ENCODE data around the gene E2F1. TPM values are rescaled to one million over a fixed set of nuclear protein-coding genes. Genes with fewer than 3 reads are reported as not detected.
"Not testable (repeated sequence)": the region's sequence is repeated elsewhere in the genome, so short reads cannot be mapped to it uniquely, and the experiment has no call there.

The E2F1 gene
- total RNA-seq, 1 donor from 2014 or later = 3.9 TPM

DNA sequence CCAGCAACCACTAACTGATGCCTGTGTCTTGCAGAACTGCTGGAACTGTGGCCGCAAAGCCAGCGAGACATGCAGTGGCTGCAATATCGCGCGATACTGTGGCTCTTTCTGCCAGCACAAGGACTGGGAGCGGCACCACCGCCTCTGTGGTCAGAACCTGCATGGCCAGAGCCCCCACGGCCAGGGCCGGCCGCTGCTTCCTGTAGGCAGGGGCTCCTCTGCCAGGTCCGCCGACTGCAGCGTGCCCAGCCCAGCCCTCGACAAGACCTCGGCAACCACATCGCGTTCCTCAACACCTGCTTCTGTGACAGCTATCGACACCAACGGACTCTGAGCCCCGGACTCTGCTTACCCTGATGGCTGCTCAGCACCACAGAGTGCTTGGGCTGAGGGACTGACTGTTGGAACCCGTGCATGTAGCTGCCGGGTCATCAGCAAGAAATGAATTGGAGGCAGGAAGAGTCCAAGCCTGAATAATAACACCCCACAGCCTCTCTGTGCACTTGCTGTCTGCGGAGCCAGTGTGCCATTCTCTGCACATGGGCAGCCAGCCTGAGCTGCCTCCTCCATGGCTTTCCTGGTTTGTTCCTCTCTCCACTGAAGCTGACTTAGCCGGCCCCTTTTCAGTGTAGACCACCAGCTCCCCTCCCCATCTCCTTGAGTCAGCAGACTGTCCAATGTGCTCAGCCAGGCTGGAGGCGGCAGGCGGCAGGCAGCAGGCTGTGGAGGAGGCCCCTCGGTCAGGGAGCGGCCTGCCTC is 41.7 kb downstream of the E2F1 start:
- ATAC-seq (no peak), DNase-seq (no peak)
- TF ChIP-seq, protein P1, sequence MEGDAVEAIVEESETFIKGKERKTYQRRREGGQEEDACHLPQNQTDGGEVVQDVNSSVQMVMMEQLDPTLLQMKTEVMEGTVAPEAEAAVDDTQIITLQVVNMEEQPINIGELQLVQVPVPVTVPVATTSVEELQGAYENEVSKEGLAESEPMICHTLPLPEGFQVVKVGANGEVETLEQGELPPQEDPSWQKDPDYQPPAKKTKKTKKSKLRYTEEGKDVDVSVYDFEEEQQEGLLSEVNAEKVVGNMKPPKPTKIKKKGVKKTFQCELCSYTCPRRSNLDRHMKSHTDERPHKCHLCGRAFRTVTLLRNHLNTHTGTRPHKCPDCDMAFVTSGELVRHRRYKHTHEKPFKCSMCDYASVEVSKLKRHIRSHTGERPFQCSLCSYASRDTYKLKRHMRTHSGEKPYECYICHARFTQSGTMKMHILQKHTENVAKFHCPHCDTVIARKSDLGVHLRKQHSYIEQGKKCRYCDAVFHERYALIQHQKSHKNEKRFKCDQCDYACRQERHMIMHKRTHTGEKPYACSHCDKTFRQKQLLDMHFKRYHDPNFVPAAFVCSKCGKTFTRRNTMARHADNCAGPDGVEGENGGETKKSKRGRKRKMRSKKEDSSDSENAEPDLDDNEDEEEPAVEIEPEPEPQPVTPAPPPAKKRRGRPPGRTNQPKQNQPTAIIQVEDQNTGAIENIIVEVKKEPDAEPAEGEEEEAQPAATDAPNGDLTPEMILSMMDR (IDR thresholded peaks at IDR 0.05) = no peak
- intact Hi-C loops (cut with DNase I) = no loop called here
- Histone ChIP-seq H3K36me3 (peaks cover 60% of the 10 kb centered on the region), H3K4me1 (peaks cover 28% of the 10 kb centered on the region), H3K27ac (no peak overlapping the region), H3K4me3 (no peak overlapping the region), H3K27me3 (ENCODE audit: low read depth) (no peaks in the 10 kb centered on the region), H3K9me3 (no peaks in the 10 kb centered on the region)

DNA sequence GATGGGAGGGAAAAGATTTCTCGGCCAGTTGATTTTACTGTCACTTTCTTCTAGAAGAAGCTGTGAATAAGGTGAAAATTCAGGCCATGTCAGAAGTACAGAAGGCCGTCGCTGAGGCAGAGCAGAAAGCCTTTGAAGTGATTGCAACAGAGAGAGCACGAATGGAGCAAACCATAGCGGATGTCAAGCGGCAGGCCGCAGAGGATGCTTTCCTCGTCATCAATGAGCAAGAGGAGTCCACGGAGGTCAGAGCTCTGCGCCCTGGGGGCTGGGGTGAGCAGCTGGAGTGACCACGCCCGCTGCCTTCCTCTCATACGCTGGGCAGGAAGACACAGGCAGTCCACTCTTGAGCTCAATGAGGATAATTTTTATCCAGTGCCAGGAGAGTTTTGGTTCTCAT is 45.9 kb downstream of the E2F1 start:
- H3K27ac ChIP-seq = no peak overlapping the region
- intact Hi-C loops (cut with DNase I) = no loop called here

DNA sequence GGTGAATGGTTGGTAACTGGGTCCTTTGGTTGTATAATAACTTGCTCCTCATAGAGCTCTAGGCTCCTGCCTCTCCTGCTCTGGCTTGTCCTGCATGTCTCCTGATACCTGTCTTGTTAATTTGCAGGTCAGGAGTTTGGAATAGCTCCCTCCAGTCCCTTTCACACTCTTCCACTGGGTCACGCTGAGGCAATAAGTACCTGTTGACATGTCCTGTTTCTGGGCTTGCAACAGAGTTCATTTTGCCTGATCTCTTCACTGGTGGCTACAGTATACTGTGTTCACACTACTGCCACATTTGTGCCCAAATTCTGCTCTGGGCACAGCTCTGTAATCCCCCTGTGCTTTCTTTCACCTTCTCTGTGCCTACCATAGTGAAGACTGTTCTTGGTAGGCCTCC is 49.4 kb downstream of the E2F1 start:
- Histone ChIP-seq H3K4me3 (no peak overlapping the region), H3K36me3 (peaks cover 61% of the 10 kb centered on the region), H3K27me3 (ENCODE audit: low read depth) (no peaks in the 10 kb centered on the region), H3K4me1 (no peaks in the 10 kb centered on the region), H3K27ac (no peak overlapping the region), H3K9me3 (no peaks in the 10 kb centered on the region)
- TF ChIP-seq, protein P1 (IDR thresholded peaks at IDR 0.05) = no peak
- intact Hi-C loops (cut with DNase I) = loop anchor here (10.0 kb wide), 1 partner anchor 172 kb away; no protein-coding TSS in a partner anchor
- DNase-seq = no peak
- no peak for ATAC-seq

More for the DNA sequence above, 45.9 kb downstream of the E2F1 start:
- Histone ChIP-seq H3K4me3 (no peak overlapping the region), H3K4me1 (no peaks in the 10 kb centered on the region), H3K9me3 (no peaks in the 10 kb centered on the region), H3K36me3 (peaks cover 88% of the 10 kb centered on the region), H3K27me3 (ENCODE audit: low read depth) (no peaks in the 10 kb centered on the region)
- TF ChIP-seq, protein P1 (IDR thresholded peaks at IDR 0.05) = no peak
- ATAC-seq (no peak), DNase-seq (no peak)

DNA sequence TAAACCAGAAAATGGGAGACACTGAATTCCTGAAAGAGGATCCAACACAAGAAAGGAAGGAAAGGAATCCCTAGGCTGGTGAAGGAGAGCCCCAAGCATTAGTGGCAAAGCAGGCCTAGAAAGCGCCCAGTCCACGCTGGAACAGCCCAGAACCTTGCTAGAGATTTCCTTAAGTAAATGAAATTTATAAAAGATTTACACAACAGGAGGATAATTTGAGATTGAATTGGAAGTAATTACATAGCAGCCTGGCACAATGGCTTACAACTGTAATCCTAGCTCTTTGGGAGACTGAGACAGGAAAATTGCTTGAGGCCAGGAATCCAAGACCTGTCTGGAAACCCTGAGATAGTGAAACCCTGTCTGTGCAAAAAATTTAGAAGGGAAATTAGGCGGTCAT is 50.8 kb downstream of the E2F1 start:
- H3K4me3 ChIP-seq = no peak overlapping the region
- TF ChIP-seq, protein P1 (IDR thresholded peaks at IDR 0.05) = no peak
- intact Hi-C loops (cut with DNase I) = loop anchor here (10.0 kb wide), 1 partner anchor 171 kb away; no protein-coding TSS in a partner anchor
- H3K27me3 ChIP-seq (ENCODE audit: low read depth) = no peaks in the 10 kb centered on the region
- peaks cover 60% of the 10 kb centered on the region for H3K36me3 ChIP-seq
- ATAC-seq (no peak), DNase-seq (no peak)
- no peaks in the 10 kb centered on the region for H3K9me3 ChIP-seq
- H3K27ac ChIP-seq = no peak overlapping the region
- H3K4me1 ChIP-seq = no peaks in the 10 kb centered on the region

DNA sequence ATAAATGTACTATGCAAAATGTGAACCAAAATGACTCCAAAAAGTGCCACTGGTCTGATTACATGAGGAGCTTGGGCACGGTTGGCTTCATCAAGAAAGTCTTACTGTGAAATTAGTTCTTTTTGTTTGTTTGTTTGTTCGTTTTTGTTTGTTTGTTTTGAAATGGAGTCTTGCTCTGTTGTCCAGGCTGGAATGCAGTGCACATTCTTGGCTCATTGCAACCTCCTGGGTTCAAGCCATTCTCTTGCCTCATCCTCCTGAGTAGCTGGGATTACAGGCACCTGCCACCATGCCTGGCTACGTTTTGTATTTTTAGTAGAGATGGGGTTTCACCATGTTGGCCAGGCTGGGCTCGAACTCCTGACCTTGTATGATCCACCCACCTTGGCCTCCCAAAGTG is 54.3 kb downstream of the E2F1 start:
- not testable (repeated sequence) for H3K9me3 ChIP-seq; DNase-seq; H3K4me1 ChIP-seq; ATAC-seq; H3K4me3 ChIP-seq; H3K27ac ChIP-seq; H3K27me3 ChIP-seq (ENCODE audit: low read depth)
- peaks cover 48% of the 10 kb centered on the region for H3K36me3 ChIP-seq
- intact Hi-C loops (cut with DNase I) = loop anchor here (10.0 kb wide), 1 partner anchor 167 kb away; no protein-coding TSS in a partner anchor

DNA sequence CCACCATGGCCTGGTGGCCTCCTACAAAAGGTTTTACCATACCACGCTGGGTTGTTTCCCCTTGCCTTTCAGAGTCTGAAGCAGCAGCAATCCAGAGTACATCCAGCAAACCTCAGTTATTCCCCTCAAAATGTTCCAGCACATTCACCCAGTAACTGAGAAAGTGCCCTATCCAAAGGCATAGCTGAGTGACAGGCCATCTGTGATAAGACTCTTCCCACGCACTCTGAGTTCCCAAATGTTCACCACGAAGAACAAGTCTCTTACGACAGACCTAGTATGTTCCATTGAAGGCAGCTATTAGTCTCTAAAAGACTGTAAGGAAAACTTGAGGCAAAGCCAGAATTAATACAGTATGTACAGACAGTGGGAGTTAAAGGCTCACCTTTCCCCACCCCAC is 55.7 kb downstream of the E2F1 start:
- Histone ChIP-seq H3K36me3 (peaks cover 51% of the 10 kb centered on the region), H3K27ac (no peak overlapping the region), H3K4me1 (no peaks in the 10 kb centered on the region), H3K9me3 (no peaks in the 10 kb centered on the region), H3K27me3 (ENCODE audit: low read depth) (no peaks in the 10 kb centered on the region), H3K4me3 (no peak overlapping the region)
- DNase-seq = no peak
- intact Hi-C loops (cut with DNase I) = loop anchor here (10.0 kb wide), 1 partner anchor 166 kb away; no protein-coding TSS in a partner anchor
- ATAC-seq = no peak
- TF ChIP-seq, protein P1 (IDR thresholded peaks at IDR 0.05) = no peak

All from lower lobe of right lung (tissue), 2 donors.